UCSD-AML1 (cell line): ENCODE measurements around the gene SHISA9.

ENCODE experiments used
- DNase-seq: peaks from one replicate; lab custom pipeline; 2025; ENCODE audit not compliant: unreplicated experiment; lab: John Stamatoyannopoulos, UW

Gene SHISA9

DNA sequence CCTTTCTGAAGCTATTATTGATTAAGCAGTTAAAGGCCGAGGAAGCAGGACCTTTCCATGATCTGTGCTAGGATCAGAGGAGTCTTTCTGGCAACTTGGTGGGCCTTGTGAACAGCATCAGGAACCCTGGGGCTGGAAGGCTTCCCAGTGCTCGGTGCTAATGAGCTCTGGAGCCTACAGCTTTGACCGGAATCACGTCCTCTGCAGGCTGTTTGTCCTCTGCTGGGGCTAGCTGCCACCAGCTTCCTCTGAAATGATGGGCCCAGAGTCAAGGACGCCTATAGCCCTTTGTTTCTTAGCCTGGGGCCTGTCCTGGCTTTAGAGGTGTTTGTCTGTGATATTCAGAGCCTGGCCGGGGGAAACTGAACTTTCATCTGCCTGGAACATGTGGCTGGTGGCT lies 111.6 kb downstream of the SHISA9 start:
- no peak for DNase-seq

DNA sequence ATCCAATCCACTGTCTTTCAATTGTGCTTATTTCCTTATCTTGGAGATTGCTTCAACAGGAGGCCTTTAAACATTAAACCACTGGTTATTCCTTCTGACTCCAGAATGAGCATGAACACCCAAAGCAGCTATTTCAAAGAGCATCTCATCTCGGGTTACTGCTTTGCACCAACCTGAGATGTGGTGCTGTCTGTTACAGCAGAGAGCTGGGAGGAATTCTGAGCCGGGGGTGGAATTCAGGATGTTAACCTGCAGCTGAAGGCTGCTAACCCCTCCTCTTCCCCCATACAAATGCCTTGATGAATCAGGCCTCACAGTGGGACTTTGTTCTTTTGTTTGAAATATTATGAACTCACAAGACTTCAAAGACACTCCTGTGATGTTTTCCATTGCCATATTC lies 113.1 kb downstream of the SHISA9 start:
- no peak for DNase-seq

GRCh38 chr16:13018026-13018425 lies 116.6 kb downstream of the SHISA9 start:
- no peak for DNase-seq

- no peak for DNase-seq
Observed at GRCh38 chr16:13021996-13022395, 120.6 kb downstream of the SHISA9 start.

GRCh38 chr16:13029786-13030185 lies 128.4 kb downstream of the SHISA9 start:
- DNase-seq = no peak

- DNase-seq = no peak
Observed at GRCh38 chr16:13030769-13031168, 129.4 kb downstream of the SHISA9 start.

GRCh38 chr16:13032911-13033310 lies 131.5 kb downstream of the SHISA9 start:
- DNase-seq = no peak

- DNase-seq = peak; percentile 10
Observed at GRCh38 chr16:13036600-13036999, 135.2 kb downstream of the SHISA9 start.

- no peak for DNase-seq
Observed at GRCh38 chr16:13038591-13038990, 137.2 kb downstream of the SHISA9 start.

- DNase-seq = no peak
Observed at GRCh38 chr16:13039526-13039925, 138.1 kb downstream of the SHISA9 start.

DNA sequence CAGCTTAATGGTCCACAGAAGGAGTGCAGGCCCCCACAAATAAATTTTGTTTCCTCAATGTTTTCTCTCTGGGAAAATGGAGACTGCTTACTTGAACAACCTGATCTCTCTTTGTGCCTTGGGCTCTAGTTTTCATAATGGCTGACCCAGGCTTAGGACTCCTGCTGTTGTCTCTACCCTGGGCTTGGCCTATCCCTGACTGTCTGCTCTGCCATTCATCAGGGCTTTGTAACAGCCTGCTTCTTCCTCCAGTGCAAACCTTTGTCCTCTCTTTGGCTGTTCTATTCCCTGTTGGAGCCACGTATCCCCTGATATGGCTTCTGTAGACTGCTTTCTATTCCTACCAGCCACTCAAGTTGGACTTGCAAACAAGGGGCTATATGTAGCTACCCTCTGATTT lies 139.8 kb downstream of the SHISA9 start:
- DNase-seq = no peak

DNA sequence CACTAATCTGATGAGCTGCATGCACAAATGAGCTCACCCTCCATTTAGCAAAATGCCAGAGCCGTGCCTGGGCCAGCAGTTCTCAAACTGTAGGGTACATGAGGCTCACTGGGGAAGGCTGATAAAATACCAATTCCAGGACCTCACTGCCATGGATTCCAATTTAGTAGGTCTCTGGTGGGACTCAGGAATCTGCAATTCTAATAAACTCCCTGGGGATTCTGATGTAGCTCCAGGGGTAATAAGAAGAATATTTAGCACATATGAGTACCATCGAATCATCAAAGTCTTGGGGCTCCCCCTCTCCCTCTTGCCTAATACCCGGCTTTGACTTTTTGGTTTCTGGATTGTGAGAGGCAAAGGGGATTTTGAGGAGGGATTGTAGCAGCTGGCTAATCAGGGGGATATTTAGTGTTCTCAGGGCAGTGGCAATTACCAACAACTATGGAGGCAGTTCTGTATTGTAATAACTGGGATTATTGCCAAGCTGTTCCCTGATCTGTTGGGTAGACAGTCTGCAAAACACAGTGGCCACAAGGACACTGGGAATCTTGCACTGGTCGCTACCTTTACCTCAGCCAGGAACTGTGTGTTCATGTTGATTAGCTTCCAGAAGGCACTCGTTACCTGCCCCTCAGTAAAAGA lies 140.4 kb downstream of the SHISA9 start:
- no peak for DNase-seq

GRCh38 chr16:13042291-13042685 lies 140.9 kb downstream of the SHISA9 start:
- DNase-seq = no peak

GRCh38 chr16:13046061-13046821 lies 144.8 kb downstream of the SHISA9 start:
- DNase-seq = no peak

- DNase-seq = no peak
Observed at GRCh38 chr16:13047276-13047675, 145.9 kb downstream of the SHISA9 start.

DNA sequence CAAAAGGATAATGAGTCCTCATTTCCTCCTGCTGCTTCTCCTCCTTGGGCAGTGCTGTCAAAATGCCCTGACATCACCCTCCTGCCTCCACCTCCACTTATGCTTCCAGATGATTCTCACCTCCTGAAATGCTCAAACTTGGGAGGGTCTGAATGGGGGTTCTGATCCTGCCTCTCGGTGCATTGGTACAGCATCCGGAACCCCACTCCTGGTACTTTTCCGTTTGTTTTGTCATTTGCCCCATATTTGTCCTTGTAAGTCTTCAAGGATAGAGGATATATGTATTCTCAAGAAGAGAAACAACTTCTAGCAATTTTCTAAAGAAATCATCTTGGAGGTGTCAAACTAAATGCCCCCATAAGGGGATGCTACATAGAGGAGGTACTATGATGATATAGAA lies 148.3 kb downstream of the SHISA9 start:
- DNase-seq = no peak

DNA sequence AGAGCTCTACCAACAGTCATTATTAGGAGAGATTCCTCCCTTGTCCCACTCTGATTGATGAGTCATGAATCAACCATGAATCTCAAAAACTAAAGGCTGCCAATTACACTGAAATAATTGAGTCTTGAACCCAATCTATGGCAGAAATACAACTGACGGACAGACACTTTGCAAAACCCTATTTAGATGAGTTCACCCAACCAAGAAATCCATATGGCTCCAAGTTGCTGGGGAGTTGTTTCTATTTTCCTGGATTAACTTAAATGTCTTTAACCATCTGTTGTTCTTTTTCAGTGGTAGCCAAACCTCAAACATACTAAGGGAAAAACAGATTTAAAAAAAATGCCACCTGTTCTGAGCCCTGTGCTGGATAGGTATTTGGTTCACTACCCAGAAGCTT lies 151.0 kb downstream of the SHISA9 start:
- DNase-seq = no peak

DNA sequence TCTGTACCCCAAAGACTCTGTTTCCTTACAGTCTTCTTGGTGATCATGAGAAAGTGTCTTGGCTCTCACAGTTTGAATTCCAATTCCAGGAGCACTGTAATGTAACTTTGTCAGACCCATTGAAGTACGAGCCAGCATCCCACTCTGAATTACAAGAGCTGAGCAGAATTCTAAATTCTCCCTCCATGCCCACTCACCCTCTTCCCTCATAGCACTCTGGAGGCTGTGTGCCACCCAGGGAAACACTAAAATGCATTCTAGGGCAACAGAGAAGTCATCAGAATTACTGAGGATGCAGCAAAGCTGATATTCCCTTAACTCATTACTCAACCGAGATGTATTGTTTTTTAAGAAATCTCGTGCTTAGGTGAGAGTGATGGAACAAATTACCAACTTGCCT lies 154.1 kb downstream of the SHISA9 start:
- DNase-seq = no peak

DNA sequence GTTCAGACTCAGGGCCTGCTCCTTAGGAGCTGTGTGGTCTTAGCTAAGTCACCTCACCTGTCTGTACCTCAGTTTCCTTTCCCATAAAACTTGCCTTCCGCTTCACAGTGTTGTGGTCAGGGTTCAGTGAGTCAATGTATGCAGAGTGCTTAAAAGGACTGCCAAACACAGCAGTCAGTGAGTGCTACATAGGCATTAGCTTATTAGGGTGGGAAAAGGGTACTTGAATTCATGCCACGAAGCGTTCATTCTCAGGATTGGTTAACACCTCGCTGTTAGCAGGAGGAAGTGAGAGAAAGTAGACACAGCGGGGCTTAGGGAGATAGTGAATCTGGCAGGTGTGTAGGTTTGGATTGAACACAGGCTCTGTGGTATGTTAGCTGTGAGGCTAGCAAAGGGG lies 155.2 kb downstream of the SHISA9 start:
- DNase-seq = no peak

DNA sequence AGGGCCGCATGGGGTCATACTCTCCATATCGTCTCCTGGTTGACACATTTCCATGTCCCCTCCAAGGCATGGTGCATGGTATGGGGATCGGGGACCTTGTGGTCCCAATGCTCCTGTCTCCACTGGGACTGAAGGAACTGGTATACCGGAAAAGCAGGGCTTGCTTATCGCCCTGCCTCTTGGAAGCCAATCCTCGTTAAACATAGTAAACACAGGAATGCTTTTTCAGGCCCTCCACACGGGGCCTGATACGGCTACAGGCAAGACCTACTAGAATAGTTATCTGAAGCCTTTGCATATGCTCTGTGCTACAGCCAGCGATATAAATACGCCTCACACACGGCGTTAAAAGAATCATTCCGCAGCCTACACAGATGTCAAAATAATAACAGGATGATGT lies 159.5 kb downstream of the SHISA9 start:
- no peak for DNase-seq

DNA sequence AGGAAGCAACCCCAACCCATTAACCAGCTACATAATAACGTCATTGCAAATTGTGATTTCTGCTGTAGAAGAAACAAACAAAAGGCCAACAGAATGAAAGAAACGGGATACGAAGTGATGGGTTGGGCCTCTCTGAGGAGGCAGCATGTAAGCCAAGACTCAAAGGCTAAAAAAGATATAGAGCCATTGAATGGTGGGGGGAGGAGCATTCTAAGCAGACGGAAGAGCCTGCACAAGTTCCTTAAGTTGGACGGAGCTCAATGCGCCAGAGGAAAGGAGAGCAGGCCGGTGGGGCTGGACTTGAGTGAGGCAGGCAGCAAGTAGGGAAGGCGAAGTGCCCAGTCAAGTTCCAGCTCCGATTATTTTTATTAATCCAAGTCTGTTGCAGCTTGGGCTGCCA lies 160.3 kb downstream of the SHISA9 start:
- DNase-seq = no peak

GRCh38 chr16:13062219-13062618 lies 160.8 kb downstream of the SHISA9 start:
- no peak for DNase-seq

DNA sequence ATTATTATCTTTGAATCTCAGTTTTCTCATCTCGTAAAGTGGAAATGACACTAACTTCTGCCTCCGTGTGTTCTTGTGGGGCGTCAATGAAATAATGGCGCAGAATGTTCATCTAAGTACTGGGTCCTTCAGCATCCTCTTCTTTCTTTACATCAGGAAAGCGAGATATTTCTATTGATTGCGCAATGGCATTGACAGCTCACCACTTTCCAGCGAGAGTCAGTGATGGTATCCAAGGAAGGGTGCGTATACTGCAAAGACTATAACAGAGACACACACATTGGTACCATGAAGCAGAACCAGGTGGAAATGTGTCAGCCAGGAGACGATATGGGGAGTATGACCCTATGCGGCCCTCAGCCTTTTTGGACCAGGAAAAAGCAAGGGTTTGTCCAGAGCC lies 162.1 kb downstream of the SHISA9 start:
- DNase-seq = no peak
